ENCODE data around the gene PMF1.
"Not testable (repeated sequence)": the region's sequence is repeated elsewhere in the genome, so short reads cannot be mapped to it uniquely, and the experiment has no call there.

PMF1 gene

GRCh38 chr1:156180471-156180870 lies 32.3 kb upstream of the PMF1 start:
- Histone ChIP-seq H3K36me3 (ENCODE audit: control insufficient read depth, insufficient read depth, low read length) (no peaks in the 10 kb centered on the region), H3K27ac (no peak overlapping the region), H3K4me3 (ENCODE audit: low read depth, low read length) (no peak overlapping the region), H2AFZ (no peak overlapping the region), H3K27me3 (ENCODE audit: control insufficient read depth, insufficient read depth, low read length) (no peaks in the 10 kb centered on the region), H3K9ac (no peak overlapping the region), H3K9me3 (ENCODE audit: control insufficient read depth, low read length) (no peaks in the 10 kb centered on the region), H3K4me1 (no peaks in the 10 kb centered on the region), H3K79me2 (no peaks in the 10 kb centered on the region), H3K4me2 (ENCODE audit: low read length) (no peak overlapping the region)
- TF ChIP-seq, protein P1, sequence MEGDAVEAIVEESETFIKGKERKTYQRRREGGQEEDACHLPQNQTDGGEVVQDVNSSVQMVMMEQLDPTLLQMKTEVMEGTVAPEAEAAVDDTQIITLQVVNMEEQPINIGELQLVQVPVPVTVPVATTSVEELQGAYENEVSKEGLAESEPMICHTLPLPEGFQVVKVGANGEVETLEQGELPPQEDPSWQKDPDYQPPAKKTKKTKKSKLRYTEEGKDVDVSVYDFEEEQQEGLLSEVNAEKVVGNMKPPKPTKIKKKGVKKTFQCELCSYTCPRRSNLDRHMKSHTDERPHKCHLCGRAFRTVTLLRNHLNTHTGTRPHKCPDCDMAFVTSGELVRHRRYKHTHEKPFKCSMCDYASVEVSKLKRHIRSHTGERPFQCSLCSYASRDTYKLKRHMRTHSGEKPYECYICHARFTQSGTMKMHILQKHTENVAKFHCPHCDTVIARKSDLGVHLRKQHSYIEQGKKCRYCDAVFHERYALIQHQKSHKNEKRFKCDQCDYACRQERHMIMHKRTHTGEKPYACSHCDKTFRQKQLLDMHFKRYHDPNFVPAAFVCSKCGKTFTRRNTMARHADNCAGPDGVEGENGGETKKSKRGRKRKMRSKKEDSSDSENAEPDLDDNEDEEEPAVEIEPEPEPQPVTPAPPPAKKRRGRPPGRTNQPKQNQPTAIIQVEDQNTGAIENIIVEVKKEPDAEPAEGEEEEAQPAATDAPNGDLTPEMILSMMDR (IDR thresholded peaks at IDR 0.05), result no peak

DNA sequence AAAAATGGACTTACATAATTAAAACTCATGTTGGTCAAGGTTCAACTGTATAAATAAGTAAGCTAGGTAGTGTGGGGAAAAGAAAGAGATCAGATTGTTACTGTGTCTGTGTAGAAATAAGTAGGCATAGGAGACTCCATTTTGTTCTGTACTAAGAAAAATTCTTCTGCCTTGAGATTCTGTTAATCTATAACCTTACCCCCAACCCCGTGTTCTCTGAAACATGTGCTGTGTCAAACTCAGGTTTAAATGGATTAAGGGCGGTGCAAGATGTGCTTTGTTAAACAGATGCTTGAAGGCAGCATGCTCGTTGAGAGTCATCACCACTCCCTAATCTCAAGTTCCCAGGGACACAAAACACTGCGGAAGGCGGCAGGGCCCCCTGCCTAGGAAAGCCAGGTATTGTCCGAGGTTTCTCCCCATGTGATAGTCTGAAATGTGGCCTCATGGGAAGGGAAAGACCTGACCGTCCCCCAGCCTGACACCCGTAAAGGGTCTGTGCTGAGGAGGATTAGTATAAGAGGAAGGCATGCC lies 31.3 kb upstream of the PMF1 start:
- not testable (repeated sequence) for H3K4me1 ChIP-seq; H3K36me3 ChIP-seq (ENCODE audit: control insufficient read depth, insufficient read depth, low read length); H3K4me2 ChIP-seq (ENCODE audit: low read length); H3K79me2 ChIP-seq; H3K27ac ChIP-seq; H3K27me3 ChIP-seq (ENCODE audit: control insufficient read depth, insufficient read depth, low read length); H3K9ac ChIP-seq; H3K4me3 ChIP-seq (ENCODE audit: low read depth, low read length); H2AFZ ChIP-seq; H3K9me3 ChIP-seq (ENCODE audit: control insufficient read depth, low read length)

DNA sequence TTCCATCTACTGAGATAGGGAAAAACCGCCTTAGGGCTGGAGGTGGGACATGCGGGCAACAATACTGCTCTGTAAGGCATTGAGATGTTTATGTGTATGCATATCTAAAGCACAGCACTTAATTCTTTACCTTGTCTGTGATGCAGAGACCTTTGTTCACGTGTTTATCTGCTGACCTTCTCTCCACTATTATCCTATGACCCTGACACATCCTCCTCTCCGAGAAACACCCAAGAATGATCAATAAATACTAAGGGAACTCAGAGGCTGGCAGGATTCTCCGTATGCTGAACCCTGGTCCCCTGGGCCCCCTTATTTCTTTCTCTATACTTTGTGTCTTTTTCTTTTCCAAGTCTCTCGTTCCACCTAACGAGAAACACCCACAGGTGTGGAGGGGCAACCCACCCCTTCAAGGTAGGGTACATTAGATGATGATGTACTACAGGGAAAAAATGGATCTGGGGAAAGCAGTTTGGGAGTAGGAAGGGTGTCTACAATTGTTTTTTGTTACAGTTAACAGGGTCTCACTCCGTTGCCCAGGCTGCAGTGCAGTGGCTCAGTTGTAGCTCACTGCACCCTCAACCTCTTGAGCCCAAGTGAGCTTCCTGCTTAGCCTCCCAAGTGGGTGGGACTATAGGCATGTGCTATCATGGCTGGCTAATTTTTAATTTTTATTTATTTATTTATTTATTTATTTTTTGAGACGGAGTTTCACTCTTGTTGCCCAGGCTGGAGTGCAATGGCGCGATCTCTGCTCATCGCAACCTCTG lies 30.6 kb upstream of the PMF1 start:
- H3K9ac ChIP-seq; H3K79me2 ChIP-seq; H3K27ac ChIP-seq; H3K4me1 ChIP-seq; H3K36me3 ChIP-seq (ENCODE audit: control insufficient read depth, insufficient read depth, low read length); H3K9me3 ChIP-seq (ENCODE audit: control insufficient read depth, low read length); H2AFZ ChIP-seq; H3K4me3 ChIP-seq (ENCODE audit: low read depth, low read length); H3K27me3 ChIP-seq (ENCODE audit: control insufficient read depth, insufficient read depth, low read length); H3K4me2 ChIP-seq (ENCODE audit: low read length): not testable (repeated sequence)

GRCh38 chr1:156186347-156187177 lies 26.2 kb upstream of the PMF1 start:
- H3K9me3 ChIP-seq (ENCODE audit: control insufficient read depth, low read length); H3K9ac ChIP-seq; H3K27ac ChIP-seq; H3K27me3 ChIP-seq (ENCODE audit: control insufficient read depth, insufficient read depth, low read length); H3K4me2 ChIP-seq (ENCODE audit: low read length); H2AFZ ChIP-seq; H3K4me1 ChIP-seq; H3K79me2 ChIP-seq; H3K4me3 ChIP-seq (ENCODE audit: low read depth, low read length); H3K36me3 ChIP-seq (ENCODE audit: control insufficient read depth, insufficient read depth, low read length): not testable (repeated sequence)

DNA sequence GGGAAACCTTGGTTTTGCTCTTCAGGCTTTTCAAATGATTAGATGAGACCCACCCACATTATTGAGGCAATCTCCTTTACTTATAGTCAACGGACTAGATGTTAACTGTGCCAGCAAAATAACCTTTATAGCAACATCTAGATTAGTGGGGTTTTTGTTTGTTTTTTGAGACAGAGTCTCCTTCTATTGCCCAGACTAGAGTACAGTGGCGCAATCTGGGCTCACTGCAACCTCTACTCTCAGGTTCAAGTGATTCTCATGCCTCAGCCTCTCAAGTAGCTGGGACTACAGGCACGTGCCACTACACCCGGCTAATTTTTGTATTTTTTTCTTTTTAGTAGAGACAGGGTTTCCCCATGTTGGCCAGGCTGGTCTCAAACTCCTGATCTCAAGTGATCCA lies 22.5 kb upstream of the PMF1 start:
- not testable (repeated sequence) for H3K36me3 ChIP-seq (ENCODE audit: control insufficient read depth, insufficient read depth, low read length); H3K4me2 ChIP-seq (ENCODE audit: low read length); H2AFZ ChIP-seq; H3K4me3 ChIP-seq (ENCODE audit: low read depth, low read length); H3K4me1 ChIP-seq; H3K9ac ChIP-seq; H3K27me3 ChIP-seq (ENCODE audit: control insufficient read depth, insufficient read depth, low read length); H3K9me3 ChIP-seq (ENCODE audit: control insufficient read depth, low read length); H3K27ac ChIP-seq
- peaks cover 11% of the 10 kb centered on the region for H3K79me2 ChIP-seq

GRCh38 chr1:156191292-156191964 lies 21.4 kb upstream of the PMF1 start:
- TF ChIP-seq, protein P1 (IDR thresholded peaks at IDR 0.05), result no peak
- H3K4me1 ChIP-seq, result peaks cover 3% of the 10 kb centered on the region

More at GRCh38 chr1:156191292-156191964, 21.4 kb upstream of the PMF1 start:
- no peaks in the 10 kb centered on the region for H3K27me3 ChIP-seq (ENCODE audit: control insufficient read depth, insufficient read depth, low read length)
- no peak overlapping the region for H3K9ac ChIP-seq
- H3K9me3 ChIP-seq (ENCODE audit: control insufficient read depth, low read length), result no peaks in the 10 kb centered on the region
- no peak overlapping the region for H3K27ac ChIP-seq
- H3K4me3 ChIP-seq (ENCODE audit: low read depth, low read length), result no peak overlapping the region
- peaks cover 16% of the 10 kb centered on the region for H3K79me2 ChIP-seq
- no peaks in the 10 kb centered on the region for H3K36me3 ChIP-seq (ENCODE audit: control insufficient read depth, insufficient read depth, low read length)
- no peak overlapping the region for H3K4me2 ChIP-seq (ENCODE audit: low read length)
- H2AFZ ChIP-seq, result no peak overlapping the region

Data from parathyroid adenoma (tissue), 2 donors.